Fibroblast of skin of left biceps (primary cell): Measurements from ENCODE around the gene RXRG.
"Not testable (repeated sequence)": the region's sequence is repeated elsewhere in the genome, so short reads cannot be mapped to it uniquely, and the experiment has no call there.

Source experiments
- DNase-seq, 2 experiments: peaks; one replicate each; pipeline ENCODE4 v3.0.0-alpha.2; 2013; ENCODE audit warnings: low read depth in 2 of 2

Gene RXRG

DNA sequence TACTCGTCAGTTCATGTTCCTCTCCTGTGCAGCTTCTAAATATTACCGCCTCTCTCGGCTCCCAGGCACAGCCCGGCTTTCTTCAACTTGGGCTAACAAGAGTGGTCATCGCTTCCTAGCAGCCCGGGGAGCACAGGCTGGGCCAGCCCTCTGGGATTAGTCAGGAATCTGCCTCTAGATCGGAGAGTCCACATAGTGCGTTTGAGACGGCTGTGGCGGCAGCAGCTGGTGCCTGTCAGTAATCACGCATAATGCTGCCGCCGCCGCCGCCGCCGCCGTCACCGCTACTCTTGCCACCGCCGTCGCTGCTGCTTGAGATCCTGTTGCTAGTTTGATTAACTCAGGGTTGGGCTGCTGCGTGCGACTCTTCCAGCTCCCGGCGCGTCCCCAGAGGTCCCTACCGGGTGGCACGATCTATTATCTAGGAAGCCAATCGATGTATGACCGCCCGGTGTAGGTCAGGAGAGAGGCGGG is at the start of gene RXRG:
RXRG (minus strand) TSS at position 230 of the 474 bp plus-strand sequence. CDS start 233 bp downstream, outside the sequence.
- DNase-seq, result no peak

DNA sequence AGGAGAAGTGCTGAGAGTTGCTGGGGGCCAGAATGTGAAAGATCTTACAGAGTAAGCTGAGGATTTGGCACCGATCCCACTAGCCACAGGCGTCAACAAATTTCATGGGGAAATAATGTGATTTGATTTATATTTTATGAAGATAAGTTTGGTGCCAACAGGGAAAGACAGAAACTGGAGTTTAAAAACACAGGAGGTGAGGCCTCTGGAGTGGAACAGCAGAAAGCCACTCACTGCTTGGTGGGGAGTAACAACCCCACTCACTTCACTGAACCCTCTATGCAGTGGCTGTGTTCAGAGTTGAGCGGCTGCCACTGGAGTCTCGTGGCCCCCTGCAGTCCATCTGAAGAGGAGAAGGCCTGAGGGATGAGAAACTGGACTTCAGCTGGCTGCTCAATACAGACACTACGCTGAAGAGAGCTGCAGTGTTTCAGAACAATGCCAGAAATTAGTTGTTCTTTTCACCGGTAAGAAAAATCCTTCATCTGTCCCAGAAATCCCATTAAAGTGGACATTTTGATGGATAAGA is 48.0 kb upstream of the RXRG start:
- no peak for DNase-seq

GRCh38 chr1:165490175-165490574 is 45.2 kb upstream of the RXRG start:
- no peak for DNase-seq

DNA sequence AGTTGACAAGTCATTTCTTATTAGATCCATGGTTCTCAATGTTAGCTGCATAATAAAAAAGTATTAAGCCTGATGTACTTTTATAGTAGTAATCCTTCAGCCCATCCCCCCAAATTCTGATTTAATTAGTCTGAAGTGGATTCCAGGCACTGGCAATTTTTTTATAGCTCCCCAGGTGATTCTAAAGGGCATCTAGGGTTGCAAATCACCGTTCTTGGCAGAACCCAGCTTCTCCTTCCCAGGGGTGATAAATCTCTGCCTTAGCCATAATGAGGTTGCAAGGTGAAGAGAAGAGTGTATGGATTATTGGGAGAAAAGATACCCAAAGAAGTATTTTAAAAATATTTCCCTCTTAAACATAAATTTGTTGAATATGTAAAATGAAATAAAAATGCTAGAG is 43.0 kb upstream of the RXRG start:
- DNase-seq, result no peak

- DNase-seq, result no peak
Observed at GRCh38 chr1:165486663-165487062, 41.7 kb upstream of the RXRG start.

GRCh38 chr1:165485716-165486115 is 40.8 kb upstream of the RXRG start:
- no peak for DNase-seq

DNA sequence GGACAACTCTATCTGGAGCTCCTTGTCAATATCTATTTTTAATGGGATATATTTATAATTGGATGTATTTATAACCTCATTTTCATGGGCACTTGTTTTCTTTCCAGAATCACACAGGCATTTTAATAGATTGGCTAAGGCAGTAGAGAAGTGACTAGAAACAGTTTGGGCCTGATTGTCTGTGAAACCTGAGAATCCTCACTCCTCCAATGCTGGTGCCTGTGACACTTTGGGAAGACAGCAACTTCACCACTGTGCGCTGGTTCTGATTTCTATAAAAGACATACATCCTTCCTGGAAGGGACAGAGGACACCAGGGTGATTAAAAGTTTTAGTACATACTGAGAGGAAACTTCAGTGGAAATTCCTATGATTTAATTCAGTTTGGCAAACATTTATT is 39.6 kb upstream of the RXRG start:
- no peak for DNase-seq

DNA sequence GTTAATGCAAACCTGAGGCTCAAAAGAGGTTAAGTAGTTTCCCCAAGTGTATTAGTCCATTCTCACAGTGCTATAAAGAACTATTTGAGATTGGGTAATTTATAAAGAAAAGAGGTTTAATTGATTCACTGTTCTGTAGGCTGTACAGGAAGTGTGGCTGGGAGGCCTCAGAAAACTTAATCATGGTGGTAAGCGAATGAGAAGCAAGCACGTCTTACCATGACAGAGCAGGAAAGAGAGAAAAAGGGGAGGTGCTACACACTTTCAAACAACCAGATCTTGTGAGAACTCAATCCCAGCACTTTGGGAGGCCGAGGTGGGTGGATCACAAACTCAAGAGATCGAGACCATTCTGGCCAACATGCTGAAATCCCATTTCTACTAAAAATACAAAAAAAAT is 38.5 kb upstream of the RXRG start:
- no peak for DNase-seq

- DNase-seq, result peak; percentile 50 to 63
Observed at GRCh38 chr1:165481820-165482532, 37.0 kb upstream of the RXRG start.

- DNase-seq, result no peak
Observed at GRCh38 chr1:165476776-165477175, 31.9 kb upstream of the RXRG start.

DNA sequence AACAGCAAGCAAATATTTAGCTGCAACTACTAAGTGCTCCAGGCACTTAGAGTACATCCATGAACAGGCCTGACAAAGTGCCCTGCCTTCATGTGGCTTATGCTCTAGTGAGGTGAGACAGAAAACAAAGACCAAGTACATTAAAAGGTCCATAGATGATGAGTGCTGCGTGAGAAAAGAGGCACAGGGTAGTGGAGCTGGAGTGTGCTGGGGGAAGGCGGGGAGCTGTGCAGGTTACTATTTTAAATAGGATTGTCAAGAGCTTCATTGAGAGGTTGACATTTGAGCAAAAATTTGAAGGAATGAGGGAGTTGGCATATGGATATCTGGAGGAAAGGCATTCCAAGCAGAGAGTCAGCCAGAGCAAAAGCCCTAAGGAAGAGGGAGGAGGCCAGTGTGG is 29.3 kb upstream of the RXRG start:
- no peak for DNase-seq

DNA sequence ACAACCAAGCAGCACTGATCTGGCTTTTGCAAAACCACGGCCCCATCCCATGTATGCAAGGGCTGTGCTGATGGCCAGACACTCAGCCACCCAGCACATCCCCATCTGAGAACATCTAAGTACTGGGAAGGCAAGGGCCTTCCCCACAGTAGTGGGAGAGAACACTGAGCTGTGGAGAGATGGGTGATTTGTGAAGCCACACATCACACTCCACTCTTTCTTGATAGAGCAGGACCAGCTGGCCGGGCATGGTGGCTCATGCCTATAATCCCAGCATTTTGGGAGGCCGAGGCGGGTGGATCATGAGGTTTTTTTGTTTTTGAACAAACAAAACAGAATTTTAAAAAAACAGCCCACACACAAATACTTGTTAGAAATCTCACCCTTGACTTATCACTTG is 28.2 kb upstream of the RXRG start:
- no peak for DNase-seq

- no peak for DNase-seq
Observed at GRCh38 chr1:165468726-165469249, 23.9 kb upstream of the RXRG start.

- no peak for DNase-seq
Observed at GRCh38 chr1:165468253-165468652, 23.3 kb upstream of the RXRG start.

- no peak for DNase-seq
Observed at GRCh38 chr1:165467706-165468105, 22.8 kb upstream of the RXRG start.

- no peak for DNase-seq
Observed at GRCh38 chr1:165463978-165464377, 19.1 kb upstream of the RXRG start.

GRCh38 chr1:165459683-165460082 is 14.8 kb upstream of the RXRG start:
- not testable (repeated sequence) for DNase-seq

- no peak for DNase-seq
Observed at GRCh38 chr1:165456861-165457260, 11.9 kb upstream of the RXRG start.

DNA sequence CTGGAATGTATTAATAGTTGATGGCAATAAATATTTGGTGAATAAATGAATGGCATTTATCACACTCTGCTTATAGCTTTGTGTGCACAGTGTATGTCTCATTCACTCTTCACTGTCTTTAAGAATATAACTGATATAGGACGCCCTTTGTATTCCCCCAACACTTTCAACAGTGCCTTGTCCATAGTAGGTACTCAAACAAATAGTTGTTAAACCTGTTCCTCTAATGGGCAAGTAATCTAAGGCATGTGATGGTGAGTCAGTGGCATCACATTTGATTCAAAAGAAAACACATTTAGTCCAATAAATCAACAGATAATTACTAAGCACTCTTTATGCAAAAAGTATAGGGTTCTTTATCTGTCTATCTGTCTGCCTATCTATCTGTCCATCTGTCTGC is 11.2 kb upstream of the RXRG start:
- DNase-seq, result no peak

- DNase-seq, result no peak
Observed at GRCh38 chr1:165455111-165455510, 10.2 kb upstream of the RXRG start.

DNA sequence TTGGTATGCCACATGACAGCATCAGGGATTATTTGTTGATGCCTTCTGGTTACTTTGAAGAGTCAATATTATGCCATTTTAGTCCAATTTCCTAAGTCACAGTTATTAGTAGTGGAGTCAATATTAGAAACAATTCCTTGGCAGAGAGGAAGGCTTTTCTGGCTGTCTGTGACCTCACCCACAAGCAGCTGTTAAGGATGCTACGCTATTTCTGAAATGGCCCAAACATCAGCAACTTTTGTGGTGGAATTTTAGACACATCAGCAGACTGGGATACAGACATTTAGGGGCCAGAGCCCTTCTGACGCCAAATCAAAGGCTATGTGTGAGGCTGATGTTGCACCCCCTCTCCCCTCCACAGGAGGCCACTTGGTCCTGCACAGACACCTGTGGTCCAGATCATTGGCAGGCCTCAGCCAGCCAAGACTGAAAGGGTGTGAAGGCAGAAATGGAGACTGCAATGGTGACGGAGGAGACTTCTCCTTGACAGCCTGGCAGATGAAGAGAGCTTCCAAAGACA is 9.2 kb upstream of the RXRG start:
- no peak for DNase-seq

DNA sequence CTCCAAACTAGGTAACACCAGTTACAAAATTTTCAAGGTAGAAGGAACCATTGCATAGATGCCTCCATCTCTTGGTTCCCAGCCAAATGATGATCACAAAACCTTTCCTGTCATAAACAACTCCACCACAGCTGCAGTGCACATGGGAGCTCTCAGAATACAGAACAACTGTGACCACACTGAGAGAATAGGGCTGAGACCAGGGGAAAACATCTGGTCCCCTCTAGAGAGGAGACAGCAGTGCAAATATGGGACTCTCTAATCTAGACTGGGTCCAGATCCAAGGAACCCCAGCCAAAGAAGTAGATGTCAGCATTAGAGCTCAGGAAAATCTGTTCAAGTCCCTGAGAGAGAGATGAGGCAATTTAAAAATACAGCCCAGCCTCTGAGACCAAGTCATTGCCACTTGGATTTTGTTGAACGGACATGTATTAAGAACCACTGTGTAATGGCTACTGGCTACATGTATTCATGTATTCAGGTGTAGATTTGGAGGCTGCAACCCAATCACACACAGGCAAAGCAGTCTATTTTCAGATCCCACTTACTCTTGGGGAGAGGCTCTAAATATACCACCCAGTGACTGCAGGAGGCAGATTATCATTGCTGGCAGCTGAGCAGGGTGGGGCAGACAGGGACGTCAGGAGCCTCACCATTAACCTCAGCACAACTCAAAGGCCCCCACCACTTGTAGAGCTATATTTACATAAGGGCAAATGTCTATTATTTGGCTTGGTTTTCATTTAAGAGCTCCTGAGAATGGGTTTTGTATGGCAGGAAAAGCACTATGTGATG is 7.6 kb upstream of the RXRG start:
- no peak for DNase-seq
